Activated CD8-positive, alpha-beta T cell treated with anti-CD3 and anti-CD28 coated beads for 36 hours (primary cell): ENCODE results near the gene ZNF697. TPM values are rescaled to one million over a fixed set of nuclear protein-coding genes. Genes with fewer than 3 reads are reported as not detected.
"Not testable (repeated sequence)": the region's sequence is repeated elsewhere in the genome, so short reads cannot be mapped to it uniquely, and the experiment has no call there.

Experiments used
- ATAC-seq: fragments of 200-7000 bp; cut with Tn5 transposase; one replicate; pipeline ENCODE4 v1.10.0; 2021; ENCODE audit warnings: mild to moderate bottlenecking, moderate library complexity
- CTCF ChIA-PET: fragments of 350-600 bp; sonication (Branson Sonifier 250); formaldehyde crosslinking; loops from one replicate; lab custom pipeline; 2021; ENCODE audit warnings: antibody characterized with exemption; lab: Charles Lee
- POLR2A ChIA-PET: fragments of 350-600 bp; sonication (Branson Sonifier 250); formaldehyde crosslinking; loops from one replicate; lab custom pipeline; 2021; ENCODE audit warnings: antibody characterized with exemption; lab: Charles Lee
- DNase-seq: peaks from one replicate; pipeline ENCODE4 v3.0.0-alpha.2; 2020
- H3K27ac Mint-ChIP-seq: one replicate; pipeline ENCODE4 v1.8.0; 2021; ENCODE audit warnings: mild to moderate bottlenecking, mixed read lengths
- H3K27me3 Mint-ChIP-seq: one replicate; pipeline ENCODE4 v1.8.0; 2021; ENCODE audit warnings: mixed read lengths
- H3K36me3 Mint-ChIP-seq: one replicate; pipeline ENCODE4 v1.8.0; 2021; ENCODE audit warnings: low read depth, mixed read lengths
- H3K4me1 Mint-ChIP-seq: one replicate; pipeline ENCODE4 v1.8.0; 2021; ENCODE audit warnings: low read depth, mixed read lengths
- H3K4me3 Mint-ChIP-seq: one replicate; pipeline ENCODE4 v1.8.0; 2021; ENCODE audit warnings: mild to moderate bottlenecking, moderate library complexity, mixed read lengths
- H3K9me3 Mint-ChIP-seq: one replicate; pipeline ENCODE4 v1.8.0; 2021; ENCODE audit warnings: mixed read lengths
- CTCF ChIP-seq: fragments of 200-600 bp; IDR thresholded peaks from one replicate; pipeline ENCODE4 v1.8.0; 2022; ENCODE audit warnings: antibody characterized with exemption, mild to moderate bottlenecking
- intact Hi-C: fragments of 100-400 bp; cut with micrococcal nuclease; formaldehyde crosslinking; loops from one replicate; pipeline ENCODE4 v1.10.0; 2022
- total RNA-seq, 2 experiments: library from RNA; stranded (reverse); gene quantifications; one replicate each; pipeline ENCODE4 v1.2.3, GENCODE V29; 2021

Gene ZNF697
- total RNA-seq, 2 experiments from 2014 or later: 0.20 to 0.38 TPM

GRCh38 chr1:119605686-119606085 lies 42.4 kb downstream of the ZNF697 start:
- Mint-ChIP-seq H3K27ac (no peak overlapping the region), H3K9me3 (no peaks in the 10 kb centered on the region), H3K4me1 (no peaks in the 10 kb centered on the region), H3K27me3 (peaks cover 2% of the 10 kb centered on the region), H3K36me3 (no peaks in the 10 kb centered on the region), H3K4me3 (no peak overlapping the region)
- intact Hi-C loops: no loop called here
- ATAC-seq (no peak), DNase-seq (no peak)
- ChIA-PET CTCF (interaction anchor here (1.3 kb wide), 1 partner anchor 69 kb away, joined by 3 read pairs; no protein-coding TSS in a partner anchor), POLR2A (no interaction called here)
- TF ChIP-seq CTCF: no peak

- H3K27ac Mint-ChIP-seq, POLR2A ChIA-PET, H3K27me3 Mint-ChIP-seq, intact Hi-C loops, H3K4me3 Mint-ChIP-seq, ATAC-seq, DNase-seq, H3K4me1 Mint-ChIP-seq, H3K9me3 Mint-ChIP-seq, H3K36me3 Mint-ChIP-seq: not testable (repeated sequence)
- CTCF ChIA-PET: interaction anchor here (1.3 kb wide), 1 partner anchor 70 kb away, joined by 3 read pairs; no protein-coding TSS in a partner anchor
These were observed 43.0 kb downstream of the ZNF697 start for GRCh38 chr1:119605080-119605479.

GRCh38 chr1:119603695-119604094 lies 44.4 kb downstream of the ZNF697 start:
- no peak for ATAC-seq
- no peaks in the 10 kb centered on the region for H3K9me3 Mint-ChIP-seq
- ChIA-PET CTCF (interaction anchor here (1.0 to 1.2 kb wide), 2 partner anchors 10 to 71 kb away, joined by 3 to 5 read pairs; no protein-coding TSS in a partner anchor), POLR2A (no interaction called here)
- H3K4me1 Mint-ChIP-seq: no peaks in the 10 kb centered on the region
- DNase-seq: no peak
- intact Hi-C loops: no loop called here
- H3K27ac Mint-ChIP-seq: no peak overlapping the region
- H3K27me3 Mint-ChIP-seq: peaks cover 2% of the 10 kb centered on the region
- TF ChIP-seq CTCF: no peak
- no peaks in the 10 kb centered on the region for H3K36me3 Mint-ChIP-seq
- no peak overlapping the region for H3K4me3 Mint-ChIP-seq

- intact Hi-C loops, POLR2A ChIA-PET, H3K27me3 Mint-ChIP-seq, H3K4me1 Mint-ChIP-seq, H3K4me3 Mint-ChIP-seq, DNase-seq, H3K9me3 Mint-ChIP-seq, H3K27ac Mint-ChIP-seq, H3K36me3 Mint-ChIP-seq, ATAC-seq: not testable (repeated sequence)
- CTCF ChIA-PET: interaction anchor here (1.0 to 1.2 kb wide), 2 partner anchors 10 to 72 kb away, joined by 3 to 5 read pairs; no protein-coding TSS in a partner anchor
These were observed 44.8 kb downstream of the ZNF697 start for GRCh38 chr1:119603241-119603640.

- H3K4me3 Mint-ChIP-seq, H3K27ac Mint-ChIP-seq, H3K27me3 Mint-ChIP-seq, ATAC-seq, DNase-seq, intact Hi-C loops, H3K36me3 Mint-ChIP-seq, H3K4me1 Mint-ChIP-seq, H3K9me3 Mint-ChIP-seq, POLR2A ChIA-PET: not testable (repeated sequence)
- CTCF ChIA-PET: interaction anchor here (1.0 to 1.2 kb wide), 2 partner anchors 9 to 72 kb away, joined by 3 to 5 read pairs; no protein-coding TSS in a partner anchor
These were observed 45.3 kb downstream of the ZNF697 start for GRCh38 chr1:119602789-119603188.

GRCh38 chr1:119602169-119602568 lies 45.9 kb downstream of the ZNF697 start:
- Mint-ChIP-seq H3K27ac (no peak overlapping the region), H3K27me3 (peaks cover 2% of the 10 kb centered on the region), H3K4me1 (no peaks in the 10 kb centered on the region), H3K4me3 (no peak overlapping the region), H3K36me3 (no peaks in the 10 kb centered on the region), H3K9me3 (no peaks in the 10 kb centered on the region)
- ATAC-seq (no peak), DNase-seq (no peak)
- TF ChIP-seq CTCF: no peak
- ChIA-PET CTCF (interaction anchor here (1.4 kb wide), 1 partner anchor 73 kb away, joined by 4 read pairs; no protein-coding TSS in a partner anchor), POLR2A (no interaction called here)
- intact Hi-C loops: no loop called here
